ENCODE results near the gene TENM4. TPM values are rescaled to one million over a fixed set of nuclear protein-coding genes. Genes with fewer than 3 reads are reported as not detected.

Gene TENM4
- total and polyA plus RNA-seq, 2 of the 8 experiments (the other 6 are each of a cell fraction or from before 2014, with no cell fraction given) = 3.5 to 7.2 TPM

GRCh38 chr11:78929207-78929905 lies 511.5 kb downstream of the TENM4 start:
- peak overlapping the region; percentile 19 for H3K4ac ChIP-seq (replicated peaks; ENCODE audit: insufficient read length, low read depth, low read length)
- no peak overlapping the region for H3K27ac ChIP-seq (ENCODE audit: low read depth, low read length)
- no peak overlapping the region for H3K14ac ChIP-seq (ENCODE audit: insufficient read length)
- peaks cover 8 to 22% (median 18%) of the 10 kb centered on the region in 4 experiments; a peak in 6 of 7 replicates for H3K4me1 ChIP-seq (replicated peaks in 1 of 4; ENCODE audit: control insufficient read depth in 3 of 4, insufficient read depth in 4 of 4, low read length in 3 of 4)
- H3K23ac ChIP-seq (ENCODE audit: insufficient read length) = no peak overlapping the region
- H2BK5ac ChIP-seq (ENCODE audit: low read depth, low read length) = no peak overlapping the region
- H2BK20ac ChIP-seq (ENCODE audit: low read length) = no peak overlapping the region
- H2AFZ ChIP-seq (ENCODE audit: low read length) = no peak overlapping the region
- H3K27me3 ChIP-seq (replicated peaks in 1 of 4; ENCODE audit: control insufficient read depth in 3 of 4, extremely low read depth in 1 of 4, insufficient read depth in 3 of 4, low read length in 3 of 4) = peaks cover 27 to 61% (median 56%) of the 10 kb centered on the region in 4 experiments
- H3K18ac ChIP-seq (ENCODE audit: extremely low read depth, low read length) = no peak overlapping the region; the same call in 1 of the 2 replicates
- H3K9me3 ChIP-seq (ENCODE audit: insufficient read depth in 2 of 2, low read depth in 1 of 2, low read length in 1 of 2) = no peaks in the 10 kb centered on the region; a peak in 2 of 4 replicates
- no peak overlapping the region for H4K5ac ChIP-seq (ENCODE audit: insufficient read length, low read depth, low read length)
- 28% methylated on average over 5 of the region's 5 CpGs; no CpG with 5 or more reads in 1 of the 2 experiments for WGBS, 2 experiments (ENCODE audit: extremely low coverage in 1 of 2, insufficient coverage in 1 of 2, insufficient read length in 1 of 2, insufficient replicate concordance in 2 of 2, low coverage in 1 of 2, low lambda C conversion rate in 2 of 2, missing lambda C conversion rate in 1 of 2)
- H3K4me2 ChIP-seq (ENCODE audit: insufficient read depth in 1 of 2, low read depth in 2 of 2, low read length in 2 of 2) = peak overlapping the region; percentile 53 to 56
- H3K23me2 ChIP-seq (ENCODE audit: low read depth, low read length) = no peaks in the 10 kb centered on the region
- no peak overlapping the region for H2BK120ac ChIP-seq (replicated peaks; ENCODE audit: low read depth, low read length)
- no peak overlapping the region; a peak in 2 of 7 replicates for H3K9ac ChIP-seq (replicated peaks in 1 of 4; ENCODE audit: extremely low read depth in 1 of 4, low read depth in 3 of 4, low read length in 3 of 4)
- H3K79me2 ChIP-seq (ENCODE audit: control insufficient read depth in 1 of 2, insufficient read depth in 2 of 2, low read length in 2 of 2) = no peaks in the 10 kb centered on the region
- no peak overlapping the region for H2BK15ac ChIP-seq (ENCODE audit: low read length)
- no peak overlapping the region for H4K8ac ChIP-seq (ENCODE audit: extremely low read depth, insufficient read depth, low read length)
- peak overlapping the region in 3 of 4 experiments; percentile 4 to 41 (median 12); a peak in 4 of 8 replicates for H3K4me3 ChIP-seq (ENCODE audit: extremely low read depth in 1 of 4, insufficient read depth in 2 of 4, low read depth in 3 of 4, low read length in 4 of 4)
- ChIA-PET POLR2A (ENCODE audit: partially characterized antibody) (interaction anchor here (1.1 to 2.3 kb wide), 3 partner anchors 12 to 63 kb away, joined by 3 to 15 read pairs (median 5); no protein-coding TSS in a partner anchor), CTCF (ENCODE audit: partially characterized antibody) (interaction anchor here (0.8 to 3.1 kb wide), 15 partner anchors 8 to 283 kb away, joined by 3 to 10 read pairs (median 4); no protein-coding TSS in a partner anchor)
- H2AK5ac ChIP-seq (ENCODE audit: low read depth, low read length) = no peak overlapping the region
- no peaks in the 10 kb centered on the region for H3K79me1 ChIP-seq (ENCODE audit: low read depth, low read length)
- no peak overlapping the region for H3K56ac ChIP-seq (replicated peaks; ENCODE audit: insufficient read length, low read depth, low read length)
- no peak overlapping the region for H2BK12ac ChIP-seq (ENCODE audit: low read depth, low read length)
- FAIRE-seq = peak; percentile 55
- peak overlapping the region; percentile 15 for H4K91ac ChIP-seq (replicated peaks; ENCODE audit: insufficient read length, low read length)
- no peaks in the 10 kb centered on the region for H3K36me3 ChIP-seq (ENCODE audit: control insufficient read depth in 2 of 4, insufficient read depth in 4 of 4, low read length in 3 of 4)
- peak; percentile 54 to 71 for DNase-seq (ENCODE audit: low read depth in 1 of 2, low spot score in 2 of 2)
- peaks cover 2 to 6% of the 10 kb centered on the region in 2 experiments for H4K20me1 ChIP-seq (replicated peaks in 1 of 2; ENCODE audit: control insufficient read depth in 1 of 2, insufficient read depth in 2 of 2, low read length in 2 of 2)
- TF ChIP-seq BACH1 (IDR thresholded peaks at IDR 0.05; ENCODE audit: low read length) = no peak
- TF ChIP-seq KDM4A (IDR thresholded peaks at IDR 0.05; ENCODE audit: low read depth, low read length, severe bottlenecking) = no peak
- TF ChIP-seq SIN3A (conservative IDR thresholded peaks at IDR 0.05 in 1 of 2, IDR thresholded peaks at IDR 0.05 in 1 of 2; ENCODE audit: low read depth in 1 of 2, low read length in 2 of 2) = 0 out of 4 replicates have a peak, but pooled peaks of 1 of the 2 experiments have one; percentile 19
- TF ChIP-seq NANOG (IDR thresholded peaks at IDR 0.05; ENCODE audit: insufficient read depth, low read depth, low read length, poor library complexity, severe bottlenecking) = peak; percentile 94
- TF ChIP-seq CHD2 (IDR thresholded peaks at IDR 0.05; ENCODE audit: low read length) = no peak
- no peak for TF ChIP-seq CREB1 (IDR thresholded peaks at IDR 0.05)
- TF ChIP-seq EZH2 (IDR thresholded peaks at IDR 0.05; ENCODE audit: low read depth, low read length, severe bottlenecking) = no peak
- TF ChIP-seq CEBPB (IDR thresholded peaks at IDR 0.05; ENCODE audit: low read depth, low read length) = peak; percentile 83
- TF ChIP-seq CHD1 (IDR thresholded peaks at IDR 0.05; ENCODE audit: low read depth, low read length) = no peak
- TF ChIP-seq GTF2F1 (IDR thresholded peaks at IDR 0.05; ENCODE audit: borderline replicate concordance, low read depth, low read length) = no peak
- no peak for TF ChIP-seq SRF (IDR thresholded peaks at IDR 0.05; ENCODE audit: low read depth, low read length)
- TF ChIP-seq BCL11A (IDR thresholded peaks at IDR 0.05; ENCODE audit: low read depth in 2 of 2, low read length in 2 of 2) = peak in 1 of 2 experiments; percentile 39
